SK-N-MC (cell line): ENCODE results near the gene TBC1D22B.

Experiments
- EZH2 ChIP-seq: fragments of 200-600 bp; sonication (generic); IDR thresholded peaks from one replicate; pipeline ENCODE4 v1.6.1; 2017; ENCODE audit warnings: antibody characterized with exemption
- POLR2AphosphoS5 ChIP-seq: IDR thresholded peaks from 2 replicates; pipeline ENCODE4 v1.6.1; 2012; ENCODE audit warnings: mild to moderate bottlenecking, low read depth, low read length, borderline replicate concordance

DNA sequence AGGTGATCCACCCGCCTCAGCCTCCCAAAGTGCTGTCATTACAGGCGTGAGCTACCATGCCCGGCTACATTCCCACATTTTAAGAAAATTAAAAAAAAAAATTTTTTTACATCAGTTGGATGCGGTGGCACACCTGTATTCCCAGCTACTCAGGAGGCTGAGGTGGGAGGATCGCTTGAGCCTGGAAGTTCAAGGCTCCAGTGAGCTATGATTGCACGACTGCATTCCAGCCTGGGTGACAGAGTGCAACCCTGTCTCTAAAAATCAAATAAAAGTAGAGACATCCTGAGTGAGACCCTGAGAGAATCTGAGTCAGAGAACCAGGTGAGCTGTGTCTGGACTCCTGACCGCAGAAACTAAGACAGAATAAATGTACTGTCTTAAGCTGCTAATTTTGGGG, 48.8 kb upstream of the TBC1D22B start:
- TF ChIP-seq POLR2AphosphoS5 = no peak
- no peak for TF ChIP-seq EZH2
